ENCODE measurements around the gene NRP2.

DNA sequence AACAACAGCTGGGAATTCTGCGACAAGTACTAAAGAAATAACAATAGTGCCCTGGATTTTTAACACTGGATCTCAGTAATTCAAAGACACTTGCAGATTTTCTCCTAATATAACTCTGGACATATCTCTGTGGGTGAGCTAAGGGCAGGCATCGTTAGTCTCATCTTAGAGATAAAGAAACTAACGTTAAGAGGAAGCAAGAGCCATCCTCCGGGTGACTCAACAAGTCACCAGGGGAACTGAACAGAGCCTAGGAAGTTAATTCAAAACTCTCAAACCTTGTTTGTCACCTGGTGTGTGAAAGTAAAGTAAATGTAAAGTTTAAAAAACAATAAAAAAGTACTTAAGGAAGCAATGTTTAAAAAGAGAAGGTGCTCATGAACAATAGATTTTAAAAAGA lies 41.6 kb upstream of the NRP2 start:
- TF ChIP-seq, protein P1, sequence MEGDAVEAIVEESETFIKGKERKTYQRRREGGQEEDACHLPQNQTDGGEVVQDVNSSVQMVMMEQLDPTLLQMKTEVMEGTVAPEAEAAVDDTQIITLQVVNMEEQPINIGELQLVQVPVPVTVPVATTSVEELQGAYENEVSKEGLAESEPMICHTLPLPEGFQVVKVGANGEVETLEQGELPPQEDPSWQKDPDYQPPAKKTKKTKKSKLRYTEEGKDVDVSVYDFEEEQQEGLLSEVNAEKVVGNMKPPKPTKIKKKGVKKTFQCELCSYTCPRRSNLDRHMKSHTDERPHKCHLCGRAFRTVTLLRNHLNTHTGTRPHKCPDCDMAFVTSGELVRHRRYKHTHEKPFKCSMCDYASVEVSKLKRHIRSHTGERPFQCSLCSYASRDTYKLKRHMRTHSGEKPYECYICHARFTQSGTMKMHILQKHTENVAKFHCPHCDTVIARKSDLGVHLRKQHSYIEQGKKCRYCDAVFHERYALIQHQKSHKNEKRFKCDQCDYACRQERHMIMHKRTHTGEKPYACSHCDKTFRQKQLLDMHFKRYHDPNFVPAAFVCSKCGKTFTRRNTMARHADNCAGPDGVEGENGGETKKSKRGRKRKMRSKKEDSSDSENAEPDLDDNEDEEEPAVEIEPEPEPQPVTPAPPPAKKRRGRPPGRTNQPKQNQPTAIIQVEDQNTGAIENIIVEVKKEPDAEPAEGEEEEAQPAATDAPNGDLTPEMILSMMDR (IDR thresholded peaks at IDR 0.05): no peak
- no peak for TF ChIP-seq POLR2AphosphoS5 (IDR thresholded peaks at IDR 0.05)

All from transverse colon (tissue), 4 donors.